Neutrophil (primary cell): ENCODE results near the gene IL4R.
"Not testable (repeated sequence)": the region's sequence is repeated elsewhere in the genome, so short reads cannot be mapped to it uniquely, and the experiment has no call there.

Experiments used
- H3K27ac ChIP-seq: fragments of 200-600 bp; sonication (generic); 2 replicates; pipeline ENCODE4 v1.5.1; 2016; ENCODE audit warnings: mild to moderate bottlenecking, moderate library complexity
- H3K27me3 ChIP-seq: fragments of 200-600 bp; sonication (generic); 2 replicates; pipeline ENCODE4 v1.6.0; 2016; ENCODE audit warnings: mild to moderate bottlenecking
- H3K36me3 ChIP-seq: fragments of 200-600 bp; sonication (generic); 2 replicates; pipeline ENCODE4 v1.5.1; 2017
- H3K4me1 ChIP-seq, 2 experiments: fragments of 200-600 bp in 1 of 2; sonication (generic) in 1 of 2; 1 replicate in 1 of 2; 2 replicates in 1 of 2; pipeline versions ENCODE4 v1.5.1 to v1.6.1; 2013 to 2016; ENCODE audit warnings: low read depth in 1 of 2, low read length in 1 of 2, mild to moderate bottlenecking in 1 of 2, moderate library complexity in 1 of 2; ENCODE audit not compliant: control insufficient read depth in 1 of 2, insufficient read depth in 1 of 2
- H3K4me3 ChIP-seq, 2 experiments: fragments of 200-600 bp in 1 of 2; sonication (generic) in 1 of 2; 1 replicate in 1 of 2; 2 replicates in 1 of 2; pipeline ENCODE4 v1.5.1; 2013 to 2016; ENCODE audit warnings: low read depth in 1 of 2, low read length in 1 of 2, mild to moderate bottlenecking in 1 of 2, moderate library complexity in 1 of 2
- H3K9me3 ChIP-seq: fragments of 200-600 bp; sonication (generic); 2 replicates; pipeline ENCODE4 v1.5.1; 2016
- CTCF ChIP-seq: fragments of 200-600 bp; sonication (generic); IDR thresholded peaks from 2 replicates; pipeline ENCODE4 v1.5.1; 2016; ENCODE audit warnings: antibody characterized with exemption

The IL4R gene

DNA sequence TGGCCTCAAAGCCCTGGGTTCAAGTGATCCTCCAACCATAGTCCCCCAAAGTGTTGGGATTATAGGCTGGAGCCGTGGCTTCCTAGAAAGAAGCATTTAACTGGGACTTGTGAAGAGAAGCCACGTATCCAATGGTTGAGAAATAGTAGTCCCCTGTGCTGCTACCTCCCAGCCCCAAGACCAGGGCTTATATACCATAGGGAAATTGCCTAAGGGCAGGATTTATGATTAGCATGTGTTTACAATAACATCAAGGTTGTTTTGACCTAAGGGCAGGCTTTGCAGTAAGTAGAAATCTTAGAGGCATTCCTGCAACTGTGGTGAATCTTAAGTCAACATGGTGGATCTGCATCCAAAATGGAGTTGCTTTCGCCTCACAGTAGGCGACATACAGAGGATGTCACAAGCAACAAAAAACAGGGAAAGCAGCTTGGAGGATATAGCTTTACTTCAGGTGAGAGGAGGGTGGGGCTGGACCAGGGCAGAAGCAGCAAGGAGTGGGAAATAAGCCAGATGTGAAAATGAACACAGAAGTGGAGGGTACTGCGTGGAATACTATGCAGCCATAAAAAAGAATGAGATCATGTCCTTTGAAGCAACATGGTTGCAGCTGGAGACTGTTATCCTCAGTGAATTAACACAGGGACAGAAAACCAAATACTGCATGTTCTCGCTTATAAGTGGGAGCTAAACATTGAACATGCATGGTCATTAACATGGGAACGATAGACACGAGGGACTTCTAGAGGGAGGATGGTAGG lies 26.5 kb upstream of the IL4R start:
- Histone ChIP-seq H3K4me1 (peaks cover 71 to 76% of the 10 kb centered on the region in 2 experiments), H3K9me3 (no peaks in the 10 kb centered on the region), H3K27ac (peak overlapping the region; percentile 98), H3K27me3 (no peaks in the 10 kb centered on the region), H3K36me3 (no peaks in the 10 kb centered on the region), H3K4me3 (peak overlapping the region; percentile 50 to 53)
- TF ChIP-seq CTCF, result no peak

DNA sequence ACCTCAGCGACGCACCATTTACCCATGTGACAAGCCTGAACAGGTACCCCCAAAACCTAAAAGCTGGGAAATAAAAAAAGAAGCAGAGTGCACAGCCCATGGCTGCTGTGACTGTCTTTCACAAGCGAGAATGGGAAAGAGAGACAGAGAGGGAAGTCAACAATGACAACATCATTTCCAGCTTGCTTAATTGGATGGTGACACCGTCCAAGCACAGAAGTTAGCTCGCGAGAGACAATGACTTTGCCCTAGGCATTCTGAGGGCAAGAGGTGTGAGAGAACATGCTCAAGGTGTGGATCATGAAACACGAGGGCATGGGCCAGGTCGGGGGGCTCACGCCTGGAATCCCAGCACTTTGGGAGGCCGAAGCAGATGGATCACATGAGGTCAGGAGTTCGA lies 25.9 kb upstream of the IL4R start:
- Histone ChIP-seq H3K27ac (peak overlapping the region; percentile 98), H3K36me3 (no peaks in the 10 kb centered on the region), H3K9me3 (no peaks in the 10 kb centered on the region), H3K4me1 (peaks cover 71 to 75% of the 10 kb centered on the region in 2 experiments), H3K27me3 (no peaks in the 10 kb centered on the region), H3K4me3 (peak overlapping the region; percentile 50 to 53)
- no peak for TF ChIP-seq CTCF

- not testable (repeated sequence) for H3K9me3 ChIP-seq, H3K36me3 ChIP-seq, H3K27me3 ChIP-seq
- peak overlapping the region; percentile 98 for H3K27ac ChIP-seq
- H3K4me3 ChIP-seq, result peak overlapping the region; percentile 50 to 53
- H3K4me1 ChIP-seq, result peaks cover 71 to 75% of the 10 kb centered on the region in 2 experiments
Measured at GRCh38 chr16:27288313-27288712, 25.5 kb upstream of the IL4R start.

GRCh38 chr16:27289669-27290068 lies 24.1 kb upstream of the IL4R start:
- H3K36me3 ChIP-seq, result no peaks in the 10 kb centered on the region
- no peaks in the 10 kb centered on the region for H3K9me3 ChIP-seq
- H3K4me3 ChIP-seq, result peak overlapping the region in 1 of 2 experiments; percentile 16
- peaks cover 71 to 73% of the 10 kb centered on the region in 2 experiments for H3K4me1 ChIP-seq
- no peak for TF ChIP-seq CTCF
- no peaks in the 10 kb centered on the region for H3K27me3 ChIP-seq
- peak overlapping the region; percentile 98 for H3K27ac ChIP-seq

GRCh38 chr16:27290562-27290961 lies 23.2 kb upstream of the IL4R start:
- Histone ChIP-seq H3K27me3 (no peaks in the 10 kb centered on the region), H3K27ac (peak overlapping the region; percentile 98), H3K36me3 (no peaks in the 10 kb centered on the region), H3K4me3 (no peak overlapping the region), H3K9me3 (no peaks in the 10 kb centered on the region), H3K4me1 (peaks cover 62 to 64% of the 10 kb centered on the region in 2 experiments)
- no peak for TF ChIP-seq CTCF

DNA sequence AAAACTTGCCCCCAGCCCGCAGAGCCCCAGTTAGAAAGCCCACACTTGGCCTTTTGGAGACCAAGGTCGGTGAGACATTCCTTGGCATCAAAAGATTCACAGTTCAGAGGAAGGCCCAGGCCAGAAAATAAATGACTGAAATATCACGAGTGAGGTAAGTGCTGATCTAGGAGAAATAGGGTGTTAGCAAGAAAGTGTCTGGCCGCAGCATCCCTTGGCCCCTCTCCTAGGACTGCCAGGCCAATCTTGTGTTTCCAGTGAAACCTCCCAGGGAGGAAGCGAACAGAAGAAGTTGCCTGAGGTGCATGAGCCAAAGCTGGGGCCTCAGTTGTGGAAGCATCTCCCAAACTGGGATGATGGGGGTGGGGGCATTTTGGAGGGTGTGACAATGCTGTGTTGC lies 22.7 kb upstream of the IL4R start:
- peaks cover 57 to 58% of the 10 kb centered on the region in 2 experiments for H3K4me1 ChIP-seq
- TF ChIP-seq CTCF, result no peak
- H3K27me3 ChIP-seq, result no peaks in the 10 kb centered on the region
- peak overlapping the region; percentile 98 for H3K27ac ChIP-seq
- H3K36me3 ChIP-seq, result no peaks in the 10 kb centered on the region
- no peaks in the 10 kb centered on the region for H3K9me3 ChIP-seq
- no peak overlapping the region for H3K4me3 ChIP-seq
